Hematopoietic multipotent progenitor cell treated with erythropoietin and hydrocortisone succinate and interleukin-3 and kit ligand, for 15 days (in vitro differentiated cells): ENCODE data around the gene BCAM.
"Not testable (repeated sequence)": the region's sequence is repeated elsewhere in the genome, so short reads cannot be mapped to it uniquely, and the experiment has no call there.

Experiments
- DNase-seq: peaks from one replicate; pipeline ENCODE4 v3.0.0-alpha.2; 2015; ENCODE audit warnings: low spot score

The BCAM gene, protein sequence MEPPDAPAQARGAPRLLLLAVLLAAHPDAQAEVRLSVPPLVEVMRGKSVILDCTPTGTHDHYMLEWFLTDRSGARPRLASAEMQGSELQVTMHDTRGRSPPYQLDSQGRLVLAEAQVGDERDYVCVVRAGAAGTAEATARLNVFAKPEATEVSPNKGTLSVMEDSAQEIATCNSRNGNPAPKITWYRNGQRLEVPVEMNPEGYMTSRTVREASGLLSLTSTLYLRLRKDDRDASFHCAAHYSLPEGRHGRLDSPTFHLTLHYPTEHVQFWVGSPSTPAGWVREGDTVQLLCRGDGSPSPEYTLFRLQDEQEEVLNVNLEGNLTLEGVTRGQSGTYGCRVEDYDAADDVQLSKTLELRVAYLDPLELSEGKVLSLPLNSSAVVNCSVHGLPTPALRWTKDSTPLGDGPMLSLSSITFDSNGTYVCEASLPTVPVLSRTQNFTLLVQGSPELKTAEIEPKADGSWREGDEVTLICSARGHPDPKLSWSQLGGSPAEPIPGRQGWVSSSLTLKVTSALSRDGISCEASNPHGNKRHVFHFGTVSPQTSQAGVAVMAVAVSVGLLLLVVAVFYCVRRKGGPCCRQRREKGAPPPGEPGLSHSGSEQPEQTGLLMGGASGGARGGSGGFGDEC

DNA sequence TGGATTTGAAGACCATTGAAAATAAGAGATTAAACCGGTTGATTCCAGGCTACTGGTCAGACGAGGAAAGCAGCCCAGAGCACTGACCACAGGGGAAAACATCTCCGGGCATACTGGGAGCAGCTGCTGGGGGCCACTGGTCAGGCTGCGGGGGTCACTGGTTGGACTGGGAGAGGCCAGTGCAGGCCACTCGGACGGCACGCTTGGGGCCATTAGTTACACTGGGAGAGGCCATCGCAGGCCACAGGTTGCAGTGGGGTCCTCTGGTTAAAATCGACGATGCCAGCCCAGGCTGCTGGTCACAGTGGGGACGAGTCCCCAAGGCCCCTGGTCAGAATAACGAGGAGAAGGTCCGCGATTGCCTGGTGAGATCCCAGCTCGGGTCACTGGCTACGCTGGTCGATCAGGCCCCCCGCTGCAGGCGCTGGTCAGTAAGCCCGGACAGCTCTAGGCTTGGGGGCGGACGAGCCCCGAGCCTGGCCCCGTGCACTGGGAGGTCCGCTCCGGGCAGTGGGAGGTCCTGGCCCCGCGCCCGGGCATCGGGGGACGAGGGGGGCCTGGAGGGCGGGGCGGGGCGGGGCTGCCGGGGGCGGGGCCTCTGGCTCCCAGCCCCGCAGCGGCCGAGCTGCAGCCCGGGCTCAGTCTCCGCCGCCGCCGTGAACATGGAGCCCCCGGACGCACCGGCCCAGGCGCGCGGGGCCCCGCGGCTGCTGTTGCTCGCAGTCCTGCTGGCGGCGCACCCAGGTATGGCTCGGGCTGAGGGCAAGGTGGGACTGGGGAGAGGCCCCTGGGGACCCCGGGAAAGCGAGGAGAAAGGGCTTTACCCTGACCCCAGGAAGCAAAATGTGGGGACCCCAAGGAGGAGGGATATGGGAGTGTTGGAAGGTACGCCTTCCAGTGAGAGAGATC, at the start of gene BCAM:
Gene BCAM (plus strand): TSS at position 641 of the 909 bp plus-strand sequence. CDS start 22 bp downstream, at position 663.
- no peak for DNase-seq

DNA sequence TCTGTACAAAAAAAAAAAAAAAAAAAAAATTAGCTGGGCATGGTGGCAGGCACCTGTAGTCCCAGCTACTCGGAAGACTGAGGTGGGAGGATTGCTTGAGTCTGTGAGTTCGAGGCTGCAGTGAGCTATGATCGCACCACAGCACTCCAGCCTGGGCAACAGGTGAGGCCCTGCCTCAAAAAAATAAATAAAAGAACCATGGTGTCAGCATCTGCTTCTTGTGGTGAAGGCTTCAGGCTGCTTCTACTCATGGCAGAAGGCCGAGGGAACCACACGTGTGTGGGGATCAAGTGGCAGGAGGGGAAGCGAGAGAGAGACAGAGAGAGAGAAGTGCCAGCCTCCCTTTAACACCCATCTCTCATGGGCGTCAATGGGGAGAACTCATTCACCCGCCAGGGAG, 46.9 kb upstream of the BCAM start:
- no peak for DNase-seq

DNA sequence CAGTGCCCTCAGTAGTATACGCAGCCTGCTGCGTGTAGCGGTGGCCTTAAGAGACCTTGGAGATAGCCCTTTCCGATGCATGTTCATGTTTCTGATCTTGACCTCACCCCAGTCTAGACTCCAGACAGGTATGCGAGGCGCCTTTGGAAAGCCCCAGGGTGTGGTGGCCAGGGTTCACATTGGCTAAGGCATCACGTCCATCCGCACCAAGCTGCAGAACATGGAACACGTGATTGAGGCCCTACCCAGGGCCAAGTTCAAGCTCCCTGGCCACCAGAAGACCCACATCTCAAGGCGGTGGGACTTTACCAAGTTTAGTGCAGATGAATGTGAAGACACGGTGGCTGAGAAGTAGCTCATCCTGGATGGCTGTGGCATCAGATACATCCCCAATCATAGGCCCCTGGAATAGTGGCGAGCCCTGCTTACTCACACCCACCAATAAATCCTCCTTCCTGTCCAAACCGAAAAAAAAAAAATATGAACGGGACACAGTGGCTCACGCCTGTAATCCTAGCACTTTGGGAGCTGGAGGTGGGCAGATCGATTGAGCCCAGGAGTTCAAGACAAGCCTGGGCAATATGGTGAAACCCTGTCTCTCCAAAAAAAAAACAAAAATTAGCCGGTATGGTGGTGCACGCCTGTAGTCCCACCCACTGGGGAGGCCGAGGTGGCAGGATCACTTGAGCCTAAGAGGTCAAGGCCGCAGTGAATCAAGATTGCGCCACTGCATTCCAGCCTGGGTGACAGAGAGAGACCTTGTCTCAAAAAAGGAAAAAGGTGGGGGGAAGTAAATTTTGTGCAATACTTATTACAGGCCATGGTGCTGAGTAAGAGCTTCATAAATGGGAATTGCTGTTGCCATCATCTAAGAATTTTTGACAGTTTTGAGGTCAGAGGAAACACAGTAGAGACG, 43.6 kb upstream of the BCAM start:
- DNase-seq = no peak

DNA sequence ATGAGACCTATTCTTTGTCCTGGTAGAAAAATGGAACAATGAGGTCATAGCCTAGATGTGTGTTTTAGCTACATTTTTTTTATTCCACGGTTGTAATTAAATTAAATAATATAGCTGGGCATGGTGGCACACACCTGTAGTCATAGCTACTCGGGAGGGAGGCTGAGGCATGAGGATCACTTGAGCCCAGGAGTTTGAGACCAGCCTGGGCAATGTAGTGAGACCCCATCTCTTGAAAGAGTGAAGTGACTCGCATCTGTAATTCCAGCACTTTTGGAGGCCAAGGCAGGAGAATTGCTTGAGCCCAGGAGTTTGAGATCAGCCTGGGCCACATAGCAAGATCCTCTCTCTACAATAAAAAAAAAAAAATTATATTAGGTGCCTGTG, 43.0 kb upstream of the BCAM start:
- no peak for DNase-seq

DNA sequence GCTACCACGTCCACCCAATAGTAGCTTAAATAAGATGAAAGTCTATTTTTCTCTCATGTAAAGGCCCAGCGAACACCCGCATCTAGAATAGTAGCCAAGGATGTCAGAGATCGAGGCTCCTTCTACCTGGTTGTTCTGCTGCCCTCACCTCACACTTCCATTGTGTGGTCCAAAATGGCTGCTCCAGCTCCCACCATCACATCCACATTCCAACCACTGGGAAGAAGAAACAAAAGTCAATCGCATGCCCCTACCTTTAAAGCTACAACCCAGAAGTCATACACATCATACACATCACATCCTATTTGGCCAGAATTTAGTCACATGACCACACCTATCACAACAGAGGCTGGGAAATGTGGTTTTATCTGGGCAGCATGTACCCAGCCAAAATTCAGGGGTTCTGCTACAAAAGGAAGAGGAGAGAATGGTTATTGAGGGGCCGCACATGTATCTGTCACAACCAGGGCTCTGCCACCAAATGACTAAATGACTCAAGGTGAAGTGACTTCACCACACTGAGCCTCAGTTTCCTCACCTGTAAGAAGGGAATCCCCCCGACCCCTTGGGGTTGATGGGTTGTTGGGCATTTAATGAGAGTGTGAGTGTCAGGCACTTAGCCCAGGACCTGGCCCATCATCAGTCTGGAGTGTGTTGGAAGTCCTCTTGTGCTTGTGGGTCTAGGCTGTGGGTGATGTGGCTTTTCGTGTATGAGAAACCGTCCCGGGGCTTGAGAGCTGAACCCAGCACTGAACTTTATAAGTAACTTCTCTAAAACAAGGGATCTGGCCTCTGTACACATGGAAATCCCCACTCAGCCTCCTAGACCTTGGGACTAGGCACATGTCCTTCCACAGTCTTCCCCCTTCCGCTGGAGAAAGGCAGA, 41.4 kb upstream of the BCAM start:
- DNase-seq = no peak

DNA sequence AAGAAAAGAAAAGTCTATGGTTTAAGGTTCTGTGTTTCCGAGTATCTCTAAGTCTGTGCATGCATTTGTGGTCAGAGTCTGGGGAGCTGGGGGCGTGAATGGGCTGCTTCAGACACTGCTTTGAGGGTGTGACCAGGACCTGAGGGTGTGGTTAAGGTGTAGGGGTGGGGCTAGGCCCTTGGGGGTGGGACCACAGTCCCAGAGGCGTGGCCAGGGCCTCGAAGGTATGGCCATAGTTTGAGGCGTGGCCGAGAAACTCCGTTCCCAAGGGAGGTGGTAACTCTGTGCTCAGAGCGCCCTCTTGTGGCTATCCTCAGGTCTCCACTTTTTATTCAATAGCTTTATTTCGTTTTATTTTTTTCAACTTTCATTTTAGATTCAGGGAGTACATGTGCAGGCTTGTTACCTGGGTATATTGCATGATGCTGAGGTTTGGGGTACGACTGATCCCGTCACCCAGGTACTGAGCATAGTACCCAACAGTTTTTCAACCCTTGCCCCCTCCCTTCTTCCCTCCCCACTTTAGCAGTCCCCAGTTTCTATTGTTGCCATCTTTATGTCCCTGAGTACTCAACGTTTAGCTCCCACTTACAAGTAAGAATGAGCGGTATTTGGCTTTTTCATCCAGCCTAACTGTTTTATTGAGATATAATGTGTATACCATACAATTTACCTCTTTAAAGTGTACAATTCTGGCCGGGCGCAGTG, 38.2 kb upstream of the BCAM start:
- peak; percentile 87 for DNase-seq

DNA sequence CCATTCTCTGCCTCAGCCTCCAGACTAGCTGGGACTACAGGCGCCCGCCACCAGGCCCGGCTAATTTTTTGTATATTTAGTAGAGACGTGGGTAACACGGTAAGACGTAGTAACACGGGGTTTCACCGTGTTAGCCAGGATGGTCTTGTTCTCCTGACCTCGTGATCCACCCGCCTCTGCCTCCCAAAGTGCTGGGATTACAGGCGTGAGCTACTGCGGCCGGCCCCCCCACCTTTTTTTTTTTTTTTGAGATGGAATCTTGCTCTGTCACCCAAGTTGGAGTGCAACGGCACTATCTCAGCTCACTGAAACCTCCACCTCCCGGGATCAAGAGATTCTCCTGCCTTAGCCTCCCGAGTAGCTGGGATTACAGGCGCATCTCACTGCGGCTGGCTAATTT, 36.8 kb upstream of the BCAM start:
- DNase-seq = not testable (repeated sequence)

DNA sequence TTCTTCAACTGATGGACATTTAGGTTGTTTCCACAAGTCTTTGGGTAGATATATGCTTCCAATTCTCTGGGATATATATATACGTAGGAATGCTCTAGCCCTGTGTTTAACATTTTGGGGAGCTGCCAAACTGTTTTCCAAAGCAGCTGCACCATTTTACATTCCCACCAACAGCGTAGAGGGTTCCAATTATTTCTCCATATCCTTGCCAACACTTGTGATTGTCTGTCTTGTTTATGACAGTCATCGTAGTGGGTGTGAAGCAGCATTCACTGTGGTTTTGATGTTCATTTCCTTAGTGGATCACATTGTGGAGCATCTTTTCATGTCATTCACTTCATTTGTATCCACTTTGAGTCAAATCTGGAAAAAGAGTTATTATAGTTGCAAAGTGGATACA, 35.9 kb upstream of the BCAM start:
- DNase-seq = no peak

DNA sequence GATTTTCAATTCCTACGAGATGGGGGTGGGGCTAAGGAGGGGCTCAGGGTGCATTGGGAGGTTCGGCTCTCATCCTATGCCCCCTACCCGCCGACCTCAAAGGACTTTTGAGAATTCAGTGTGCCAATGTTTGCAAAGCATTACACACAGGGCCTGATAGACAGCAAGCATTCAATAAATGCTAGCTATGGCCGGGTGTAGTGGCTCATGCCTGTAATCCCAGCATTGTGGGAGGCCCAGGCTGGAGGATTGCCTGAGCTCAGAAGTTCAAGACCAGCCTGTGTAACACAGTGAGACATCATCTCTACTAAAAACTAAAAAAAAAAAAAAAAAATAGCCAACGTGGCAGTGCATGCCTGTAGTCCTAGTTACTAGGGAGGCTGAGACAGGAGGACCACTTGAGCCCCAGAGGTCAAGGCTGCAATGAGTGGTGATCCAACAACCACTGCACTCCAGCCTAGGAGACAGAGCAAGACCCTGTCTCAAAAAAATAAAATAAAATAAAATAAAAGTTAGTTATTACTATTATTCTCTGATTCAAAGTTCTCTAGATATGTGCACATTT, 33.1 kb upstream of the BCAM start:
- DNase-seq = no peak

DNA sequence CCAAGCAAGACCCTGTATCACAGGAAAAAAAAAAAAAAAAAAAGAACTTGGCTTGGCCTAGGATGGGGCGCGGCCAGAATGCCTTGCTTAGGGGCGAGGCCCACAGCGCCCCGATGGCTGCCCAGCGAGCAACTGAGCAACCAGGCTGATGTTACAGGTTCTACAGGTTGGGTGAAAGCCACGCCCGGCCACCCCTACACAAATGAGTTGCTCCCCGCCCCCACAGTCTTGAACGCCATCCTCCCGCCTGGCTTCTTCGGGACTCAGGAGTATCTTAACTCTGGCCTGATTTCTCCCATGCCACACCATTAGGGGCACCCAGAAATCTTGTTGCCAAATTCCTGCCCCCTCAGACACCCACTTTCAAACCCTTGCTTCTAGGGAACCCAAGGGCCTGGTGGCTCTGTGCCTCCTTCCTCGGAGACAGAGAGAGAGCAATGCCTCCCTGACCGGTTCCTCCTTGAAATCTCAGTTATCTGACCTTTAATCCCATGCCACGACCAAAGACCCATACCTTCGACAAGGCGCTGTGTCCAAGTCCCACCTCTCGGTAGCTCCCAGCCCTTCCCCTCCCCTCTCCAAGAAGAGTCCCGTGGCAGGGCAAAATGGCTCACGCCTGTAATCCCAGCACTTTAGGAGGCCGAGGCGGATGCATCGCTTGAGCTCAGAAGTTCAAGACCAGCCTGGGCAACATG, 32.4 kb upstream of the BCAM start:
- DNase-seq = no peak

DNA sequence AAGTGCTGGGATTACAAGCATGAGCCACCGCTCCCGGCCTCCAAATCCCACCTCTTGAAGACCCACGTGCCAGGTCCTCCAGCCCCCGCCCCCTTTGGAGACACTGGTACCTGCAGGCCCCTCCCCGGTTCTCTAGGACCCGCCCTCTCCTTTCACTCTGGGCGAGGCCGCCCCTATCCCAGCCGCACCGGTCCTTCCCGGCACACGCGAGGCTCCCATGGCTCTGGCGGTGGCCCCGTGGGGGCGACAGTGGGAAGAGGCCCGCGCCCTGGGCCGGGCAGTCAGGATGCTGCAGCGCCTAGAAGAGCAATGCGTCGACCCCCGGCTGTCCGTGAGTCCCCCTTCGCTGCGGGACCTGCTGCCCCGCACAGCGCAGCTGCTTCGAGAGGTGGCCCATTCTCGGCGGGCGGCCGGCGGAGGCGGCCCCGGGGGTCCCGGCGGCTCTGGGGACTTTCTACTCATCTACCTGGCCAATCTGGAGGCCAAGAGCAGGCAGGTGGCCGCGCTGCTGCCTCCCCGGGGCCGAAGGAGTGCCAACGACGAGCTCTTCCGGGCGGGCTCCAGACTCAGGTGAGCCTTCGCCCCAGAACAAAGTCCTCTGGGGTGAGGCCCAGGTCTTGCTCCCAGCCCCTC, 31.1 kb upstream of the BCAM start, which contains the start of gene CBLC:
Gene CBLC (plus strand): TSS at position 176 of the 633 bp plus-strand sequence. CDS start 42 bp downstream, at position 218.
- DNase-seq = no peak

DNA sequence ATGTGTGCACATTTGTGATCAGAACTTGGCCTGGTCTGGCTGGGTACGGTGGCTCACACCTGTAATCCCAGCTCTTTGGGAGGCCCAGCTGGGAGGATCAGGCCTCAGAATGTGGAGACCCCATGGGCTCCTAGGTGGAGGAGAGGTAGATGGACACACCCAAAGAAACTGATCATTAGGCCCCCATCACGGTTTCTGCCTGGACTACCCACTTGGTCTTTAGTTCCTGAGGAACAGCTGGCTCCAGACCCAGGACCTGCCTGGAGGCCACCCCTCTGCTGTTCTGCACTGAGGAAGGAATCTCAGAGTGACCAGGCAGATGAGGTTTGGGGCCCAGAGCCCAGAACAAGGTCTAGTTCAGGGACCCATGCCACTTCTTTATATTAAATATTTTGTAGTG, 29.8 kb upstream of the BCAM start:
- no peak for DNase-seq

DNA sequence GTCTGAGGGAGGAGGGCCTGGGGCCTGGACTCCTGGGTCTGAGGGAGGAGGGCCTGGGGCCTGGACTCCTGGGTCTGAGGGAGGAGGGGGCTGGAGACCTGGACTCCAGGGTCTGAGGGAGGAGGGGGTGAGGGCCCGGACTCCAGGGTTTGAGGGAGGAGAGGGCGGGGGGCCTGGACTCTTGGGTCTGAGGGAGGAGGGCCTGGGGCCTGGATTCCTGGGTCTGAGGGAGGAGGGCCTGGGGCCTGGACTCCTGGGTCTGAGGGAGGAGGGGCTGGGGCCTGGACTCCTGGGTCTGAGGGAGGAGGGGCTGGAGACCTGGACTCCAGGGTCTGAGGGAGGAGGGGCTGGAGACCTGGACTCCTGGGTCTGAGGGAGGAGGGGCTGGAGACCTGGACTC, 27.2 kb upstream of the BCAM start:
- not testable (repeated sequence) for DNase-seq

DNA sequence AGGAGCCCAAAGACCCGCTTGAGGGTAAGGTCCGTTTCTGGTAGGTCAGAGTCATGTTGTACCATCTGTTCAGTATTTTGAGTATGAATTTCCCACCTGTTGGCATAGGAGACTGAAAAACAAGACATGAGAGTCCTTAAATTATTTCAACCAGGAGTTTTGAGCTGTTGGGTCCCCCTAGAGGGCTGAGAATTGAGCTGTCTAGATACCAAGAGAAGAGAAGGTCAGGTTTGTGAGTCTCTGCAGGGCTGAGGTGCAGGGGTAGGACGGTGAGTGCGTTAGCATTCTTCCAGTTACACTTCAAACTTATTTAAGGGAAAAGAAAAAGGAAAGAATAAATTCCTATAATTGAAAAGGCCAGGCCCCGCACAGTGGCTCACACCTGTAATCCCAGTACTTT, 26.2 kb upstream of the BCAM start:
- DNase-seq = no peak

DNA sequence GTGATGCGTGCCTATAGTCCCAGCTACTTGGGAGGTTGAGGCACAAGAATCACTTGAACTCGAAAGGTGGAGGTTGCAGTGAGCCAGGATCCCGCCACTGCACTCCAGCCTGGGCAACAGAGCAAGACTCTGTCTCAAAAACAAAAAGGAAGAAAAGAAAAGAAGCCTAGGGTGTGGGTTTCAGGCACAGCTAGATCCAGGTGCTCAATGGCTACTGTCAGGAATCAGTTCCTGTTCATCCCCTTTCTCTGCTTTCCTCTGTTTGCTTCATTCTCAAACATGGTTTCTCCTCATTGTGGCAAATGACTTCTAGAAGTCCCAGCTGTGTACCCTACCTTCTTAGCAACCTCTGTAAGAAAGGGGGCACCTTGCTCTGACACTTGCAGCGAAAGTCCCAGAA, 25.4 kb upstream of the BCAM start:
- no peak for DNase-seq

DNA sequence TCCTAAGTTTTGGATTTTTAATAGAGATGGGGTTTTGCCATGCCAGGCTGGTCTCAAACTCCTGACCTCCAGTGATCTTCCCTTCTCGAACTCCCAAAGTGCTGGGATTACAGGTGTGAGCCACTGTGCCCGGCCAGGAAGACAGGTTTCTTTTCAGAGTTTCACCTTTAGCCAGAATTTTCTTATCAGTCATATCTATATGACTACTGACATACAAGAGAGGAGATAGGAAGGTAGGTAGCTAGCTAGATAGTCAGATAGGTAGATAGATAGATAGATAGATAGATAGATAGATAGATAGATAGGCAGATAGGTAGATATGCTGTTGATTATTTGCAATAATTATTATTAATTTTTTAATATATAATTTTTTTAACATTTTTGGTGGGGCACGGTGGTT, 23.6 kb upstream of the BCAM start:
- DNase-seq = no peak

DNA sequence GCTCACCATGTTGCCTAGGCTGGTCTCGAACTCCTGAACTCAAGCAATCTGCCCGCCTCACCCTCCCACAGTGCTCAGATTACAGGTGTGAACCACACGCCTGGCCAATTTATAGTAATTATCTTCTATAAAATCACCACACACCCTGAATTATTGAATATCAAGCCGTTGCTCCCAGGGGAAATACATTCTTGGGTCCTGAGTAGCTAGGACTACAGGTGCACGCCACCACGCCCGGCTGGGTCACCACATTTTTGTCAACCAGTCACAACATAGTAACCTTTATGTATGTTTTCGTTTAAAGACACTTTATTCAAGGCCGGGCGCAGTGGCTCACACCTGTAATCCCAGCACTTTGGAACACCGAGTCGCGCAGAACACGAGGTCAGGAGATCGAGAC, 22.9 kb upstream of the BCAM start:
- DNase-seq = no peak

DNA sequence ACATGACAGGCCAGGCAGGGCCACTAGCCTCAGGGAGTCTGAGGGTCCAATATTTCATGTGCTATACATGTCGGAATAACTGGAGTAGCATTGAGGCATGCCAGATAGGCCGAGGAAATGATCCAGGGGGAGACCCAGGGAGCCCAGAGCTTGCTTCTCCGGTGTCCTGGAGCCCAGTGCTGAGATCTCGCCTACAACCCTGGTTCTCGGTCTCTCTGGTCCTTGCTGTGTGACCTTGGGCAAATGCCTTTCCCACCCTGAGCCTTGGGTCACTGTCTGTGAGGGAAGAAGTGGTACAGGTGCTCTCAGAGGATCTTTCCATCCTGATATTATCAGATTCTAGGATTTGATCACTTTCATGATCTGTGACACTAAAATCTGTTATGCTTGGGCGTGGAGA, 19.9 kb upstream of the BCAM start:
- no peak for DNase-seq
